ENCODE measurements around the gene LAMA2.

The LAMA2 gene, protein sequence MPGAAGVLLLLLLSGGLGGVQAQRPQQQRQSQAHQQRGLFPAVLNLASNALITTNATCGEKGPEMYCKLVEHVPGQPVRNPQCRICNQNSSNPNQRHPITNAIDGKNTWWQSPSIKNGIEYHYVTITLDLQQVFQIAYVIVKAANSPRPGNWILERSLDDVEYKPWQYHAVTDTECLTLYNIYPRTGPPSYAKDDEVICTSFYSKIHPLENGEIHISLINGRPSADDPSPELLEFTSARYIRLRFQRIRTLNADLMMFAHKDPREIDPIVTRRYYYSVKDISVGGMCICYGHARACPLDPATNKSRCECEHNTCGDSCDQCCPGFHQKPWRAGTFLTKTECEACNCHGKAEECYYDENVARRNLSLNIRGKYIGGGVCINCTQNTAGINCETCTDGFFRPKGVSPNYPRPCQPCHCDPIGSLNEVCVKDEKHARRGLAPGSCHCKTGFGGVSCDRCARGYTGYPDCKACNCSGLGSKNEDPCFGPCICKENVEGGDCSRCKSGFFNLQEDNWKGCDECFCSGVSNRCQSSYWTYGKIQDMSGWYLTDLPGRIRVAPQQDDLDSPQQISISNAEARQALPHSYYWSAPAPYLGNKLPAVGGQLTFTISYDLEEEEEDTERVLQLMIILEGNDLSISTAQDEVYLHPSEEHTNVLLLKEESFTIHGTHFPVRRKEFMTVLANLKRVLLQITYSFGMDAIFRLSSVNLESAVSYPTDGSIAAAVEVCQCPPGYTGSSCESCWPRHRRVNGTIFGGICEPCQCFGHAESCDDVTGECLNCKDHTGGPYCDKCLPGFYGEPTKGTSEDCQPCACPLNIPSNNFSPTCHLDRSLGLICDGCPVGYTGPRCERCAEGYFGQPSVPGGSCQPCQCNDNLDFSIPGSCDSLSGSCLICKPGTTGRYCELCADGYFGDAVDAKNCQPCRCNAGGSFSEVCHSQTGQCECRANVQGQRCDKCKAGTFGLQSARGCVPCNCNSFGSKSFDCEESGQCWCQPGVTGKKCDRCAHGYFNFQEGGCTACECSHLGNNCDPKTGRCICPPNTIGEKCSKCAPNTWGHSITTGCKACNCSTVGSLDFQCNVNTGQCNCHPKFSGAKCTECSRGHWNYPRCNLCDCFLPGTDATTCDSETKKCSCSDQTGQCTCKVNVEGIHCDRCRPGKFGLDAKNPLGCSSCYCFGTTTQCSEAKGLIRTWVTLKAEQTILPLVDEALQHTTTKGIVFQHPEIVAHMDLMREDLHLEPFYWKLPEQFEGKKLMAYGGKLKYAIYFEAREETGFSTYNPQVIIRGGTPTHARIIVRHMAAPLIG (N-terminal part only)
- 0 to 5.6 (median 2.3) reads per million in 3 experiments for total RNA-seq

- no peak for DNase-seq
These were observed at the start of gene LAMA2 for GRCh38 chr6:128882991-128883611. LAMA2 (plus strand) TSS chr6:128883138; CDS start chr6:128883246, 108 bp downstream.

- no peak for DNase-seq
These were observed 46.2 kb upstream of the LAMA2 start for GRCh38 chr6:128836761-128837160.

DNA sequence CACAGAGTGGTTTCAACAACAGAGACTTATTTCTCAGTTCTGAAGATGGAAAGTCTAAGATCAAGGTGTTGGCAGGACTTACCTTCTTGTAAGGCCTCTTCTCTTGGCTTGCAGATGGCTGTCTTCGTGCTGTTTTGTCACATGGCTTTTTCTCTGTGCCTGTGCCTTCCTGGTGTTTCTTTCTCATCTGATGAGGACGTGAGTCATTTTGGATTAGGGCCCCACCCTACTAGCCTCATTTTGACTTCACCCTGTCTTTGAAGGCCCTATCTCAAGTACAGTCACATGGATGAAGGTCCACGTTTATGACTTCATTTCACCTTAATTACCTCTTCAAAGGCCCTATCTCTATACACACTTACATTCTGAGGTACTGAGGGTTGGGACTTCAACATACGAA is 41.4 kb upstream of the LAMA2 start:
- no peak for DNase-seq

DNA sequence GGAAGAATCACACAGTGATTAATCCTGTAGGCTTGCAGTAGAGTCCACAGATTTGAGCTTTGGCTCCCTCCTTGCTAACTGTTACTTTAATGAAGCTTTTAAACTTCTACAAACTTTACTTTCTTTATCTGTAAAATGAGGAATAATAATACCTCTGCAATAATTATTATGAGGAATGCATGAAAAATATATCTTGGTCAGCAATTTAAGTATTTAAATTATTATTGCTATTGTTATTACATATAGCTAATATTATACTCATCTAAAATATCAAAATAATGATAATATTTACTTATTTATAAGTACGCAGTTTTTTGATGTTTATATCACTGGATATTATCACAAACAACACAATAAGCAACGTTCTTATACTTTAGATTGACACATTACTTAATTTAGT is 38.3 kb upstream of the LAMA2 start:
- no peak for DNase-seq

DNA sequence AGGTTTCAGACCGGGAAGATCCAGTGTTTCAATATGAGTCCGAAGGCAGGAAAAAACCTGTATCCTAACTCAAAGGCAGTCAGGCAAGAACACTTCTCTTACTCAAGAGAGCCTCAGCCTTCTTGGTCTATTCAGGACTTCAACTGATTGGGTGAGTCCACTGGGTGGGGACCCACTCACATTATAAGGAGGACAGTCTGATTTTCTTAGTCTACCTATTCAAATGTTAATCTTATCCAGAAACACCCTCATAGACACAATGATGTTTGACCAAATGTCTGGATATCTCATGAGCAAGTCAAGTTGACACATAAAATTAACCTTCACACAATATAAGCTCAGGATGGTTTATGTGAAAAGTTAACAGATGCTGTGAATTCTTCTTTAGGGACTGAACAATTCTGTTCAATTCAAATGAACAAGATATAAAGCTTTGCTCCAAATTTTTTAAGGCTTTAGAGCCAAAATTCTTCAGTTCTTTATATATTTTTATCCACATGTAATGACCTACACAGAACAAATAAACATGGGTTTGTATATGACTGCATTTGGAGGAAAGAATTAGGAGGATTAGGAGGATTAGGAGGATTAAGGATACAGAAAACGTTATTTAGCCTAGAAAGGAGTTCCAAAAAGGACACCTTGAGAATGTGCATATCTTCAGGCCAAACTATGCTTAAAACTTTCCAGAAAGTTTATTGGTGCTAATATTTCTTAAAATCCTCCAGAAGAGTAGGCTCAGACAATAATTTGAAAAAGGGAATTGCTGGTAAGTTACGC is 35.3 kb upstream of the LAMA2 start:
- DNase-seq, result no peak

DNA sequence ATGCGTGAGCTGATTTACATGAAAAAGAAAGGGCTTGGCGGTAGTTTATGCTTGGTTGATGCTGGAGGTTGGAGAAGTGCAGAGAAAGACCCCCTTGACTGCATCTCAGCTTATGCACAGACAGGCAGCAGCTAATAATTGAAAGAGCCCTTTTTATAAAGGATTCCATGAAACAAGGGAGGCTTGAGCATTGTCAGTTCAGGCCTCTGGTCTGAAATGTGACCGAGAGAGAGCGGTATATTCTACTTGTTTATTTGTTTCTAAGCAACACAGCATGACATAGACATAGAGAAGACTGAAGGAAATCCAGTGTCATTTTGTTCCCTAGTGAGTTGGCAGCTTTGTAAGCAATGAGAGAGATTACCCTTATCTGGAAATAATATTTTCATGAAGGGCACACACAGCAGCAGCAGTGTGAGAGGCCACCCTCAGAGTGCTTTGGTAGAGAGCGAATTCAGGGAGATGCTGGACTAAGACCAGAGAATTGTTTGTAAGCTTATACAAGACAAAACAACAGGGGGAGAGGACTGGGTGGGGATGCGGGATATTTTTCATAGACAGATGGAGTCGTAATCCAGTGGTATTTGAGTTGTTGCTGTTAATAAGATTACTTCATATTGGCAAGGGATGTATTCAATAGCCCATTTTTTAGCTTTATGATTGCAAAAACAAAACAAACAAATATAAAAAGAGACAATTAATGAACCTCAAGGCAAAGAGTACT is 34.6 kb upstream of the LAMA2 start:
- DNase-seq, result no peak

DNA sequence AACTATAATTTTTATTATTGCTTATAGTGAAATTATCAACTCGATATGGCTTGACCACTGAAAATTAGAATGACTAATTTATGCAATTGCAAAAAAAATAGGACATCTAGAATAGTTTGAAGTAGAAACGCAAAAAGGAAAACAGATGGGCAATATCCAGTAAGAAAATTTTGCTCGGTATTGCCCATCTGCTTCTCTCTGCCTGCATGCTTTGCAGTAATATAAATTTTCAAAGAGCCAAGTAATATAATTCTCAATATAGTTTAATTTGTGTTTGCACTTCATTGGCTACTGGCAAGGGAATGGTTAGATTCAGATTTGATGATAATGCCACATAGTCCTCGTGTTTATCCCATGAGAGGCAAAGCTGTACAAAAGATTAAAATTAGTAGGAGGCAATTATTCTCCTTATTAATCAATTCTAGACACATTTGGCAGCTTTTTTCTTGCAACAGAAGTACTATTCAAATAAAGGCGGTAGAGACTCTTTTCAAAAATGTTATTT is 27.3 kb upstream of the LAMA2 start:
- no peak for DNase-seq

GRCh38 chr6:128857806-128858205 is 25.1 kb upstream of the LAMA2 start:
- DNase-seq, result no peak

DNA sequence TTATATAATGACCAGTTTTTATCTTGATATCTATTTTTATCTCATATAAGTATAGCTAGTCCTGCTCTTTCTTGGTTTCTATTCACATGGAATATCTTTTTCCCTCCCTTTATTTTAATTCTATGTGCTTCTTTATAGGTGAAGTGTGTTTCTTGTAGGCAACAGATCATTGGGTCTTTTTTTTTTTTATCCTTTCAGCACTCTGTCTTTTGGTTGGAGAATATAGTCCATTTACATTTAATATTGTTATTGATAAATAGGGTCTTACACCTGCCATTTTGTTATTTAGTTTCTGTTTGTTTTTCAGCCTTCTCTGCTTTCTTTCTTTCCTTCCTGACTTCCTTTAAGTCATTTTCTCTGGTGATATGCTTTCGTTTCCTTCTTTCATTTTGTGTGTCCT is 22.2 kb upstream of the LAMA2 start:
- no peak for DNase-seq

GRCh38 chr6:128863983-128864382 is 19.0 kb upstream of the LAMA2 start:
- no peak for DNase-seq

- DNase-seq, result no peak
These were observed 12.2 kb upstream of the LAMA2 start for GRCh38 chr6:128870746-128871145.

- DNase-seq, result no peak
These were observed 8.1 kb upstream of the LAMA2 start for GRCh38 chr6:128874863-128875262.

GRCh38 chr6:128882560-128882959 is 378 bp upstream of the LAMA2 start:
- no peak for DNase-seq

DNA sequence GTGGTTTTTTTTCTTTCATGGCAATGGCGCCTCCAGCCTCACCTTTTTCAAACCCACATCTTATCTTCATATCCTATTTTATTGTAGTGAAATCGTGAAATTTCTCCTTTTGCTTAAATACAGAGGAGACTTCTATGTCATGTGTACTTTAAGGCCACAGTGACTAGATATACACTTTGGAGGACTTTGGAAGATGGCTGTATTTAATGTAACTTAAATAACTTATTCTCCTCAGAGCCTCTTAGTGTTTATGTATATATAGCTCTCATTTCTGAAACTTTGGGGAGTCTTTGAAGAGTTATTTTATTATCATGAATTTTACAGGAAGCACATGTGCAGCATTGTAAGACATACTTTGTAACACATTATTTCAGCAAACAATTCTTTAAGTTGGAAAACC is 968 bp downstream of the LAMA2 start:
- DNase-seq, result no peak

GRCh38 chr6:128885381-128885780 is 2.4 kb downstream of the LAMA2 start:
- DNase-seq, result no peak

- DNase-seq, result no peak
These were observed 3.8 kb downstream of the LAMA2 start for GRCh38 chr6:128886706-128887105.

DNA sequence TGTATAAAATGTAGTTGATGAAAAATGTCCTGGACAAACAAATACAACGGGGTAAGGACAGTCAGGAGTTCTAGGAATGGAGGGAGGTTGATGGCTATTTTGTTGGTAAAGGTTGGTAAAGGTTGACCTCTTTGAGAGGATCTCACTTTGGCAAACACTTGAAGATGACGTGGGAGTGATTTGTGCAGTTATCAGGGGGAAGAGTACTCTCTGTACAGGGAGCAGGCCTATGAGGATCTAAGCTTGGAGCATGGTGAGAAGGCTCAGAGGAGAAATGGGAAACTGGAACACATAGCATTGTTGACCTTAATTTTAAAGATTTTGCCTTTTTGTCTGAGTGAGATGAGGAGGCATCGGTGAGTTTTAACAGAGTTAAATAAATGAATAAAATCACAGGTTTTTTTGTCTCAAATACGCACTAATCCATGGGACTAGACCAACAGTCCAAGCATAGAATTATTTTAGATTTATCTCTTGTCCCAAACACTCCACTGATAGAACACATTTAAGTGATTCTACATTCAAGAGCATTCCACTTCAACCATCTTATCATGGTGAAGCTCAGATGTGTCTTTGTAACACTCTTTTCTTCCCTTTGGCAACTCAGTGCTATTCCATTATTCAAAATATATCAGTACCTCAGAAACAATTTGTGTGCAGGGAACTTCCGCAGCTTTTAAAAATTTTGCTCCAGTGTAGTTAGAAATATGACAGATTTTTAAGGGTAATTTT is 5.7 kb downstream of the LAMA2 start:
- DNase-seq, result no peak

- DNase-seq, result no peak
These were observed 6.9 kb downstream of the LAMA2 start for GRCh38 chr6:128889870-128890269.

DNA sequence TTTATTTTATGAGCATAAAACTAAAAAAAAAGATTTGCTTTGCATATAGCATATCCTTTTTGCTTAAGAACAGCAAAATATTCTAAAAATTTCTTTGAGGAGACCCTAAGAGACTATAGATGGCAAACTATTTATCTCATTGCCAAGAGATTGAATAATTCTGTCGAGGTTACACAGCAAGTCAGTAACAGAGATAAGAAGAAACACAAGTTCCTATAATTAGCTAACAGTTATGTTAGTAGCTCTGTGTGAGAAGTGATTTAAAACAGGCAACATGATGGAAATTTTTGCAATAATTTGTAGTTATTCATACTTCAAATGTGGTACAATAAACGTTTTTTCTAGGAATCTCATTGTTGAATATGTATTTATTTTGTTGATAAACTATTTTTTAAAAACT is 9.1 kb downstream of the LAMA2 start:
- no peak for DNase-seq

All from central memory CD4-positive, alpha-beta T cell (primary cell).